ENCODE results near the gene RHBDD2.
"Not testable (repeated sequence)": the region's sequence is repeated elsewhere in the genome, so short reads cannot be mapped to it uniquely, and the experiment has no call there.

The RHBDD2 gene

GRCh38 chr7:75872073-75872782 is 6.6 kb upstream of the RHBDD2 start:
- in situ Hi-C loops (cut with MboI; ENCODE audit: low sequenced_read_pairs) = no loop called here
- Histone ChIP-seq H3K4me1 (no peaks in the 10 kb centered on the region), H3K27me3 (ENCODE audit: low read depth) (no peaks in the 10 kb centered on the region), H3K4me3 (no peak overlapping the region), H3K9me3 (no peaks in the 10 kb centered on the region), H3K36me3 (replicated peaks) (no peaks in the 10 kb centered on the region)
- DNase-seq (ENCODE audit: low spot score in 2 of 2) = no peak

GRCh38 chr7:75874180-75874579 is 4.7 kb upstream of the RHBDD2 start:
- DNase-seq (ENCODE audit: low spot score in 2 of 2); H3K27me3 ChIP-seq (ENCODE audit: low read depth); H3K9me3 ChIP-seq; H3K4me1 ChIP-seq; in situ Hi-C loops (cut with MboI; ENCODE audit: low sequenced_read_pairs); H3K36me3 ChIP-seq (replicated peaks); H3K4me3 ChIP-seq: not testable (repeated sequence)

GRCh38 chr7:75875113-75876080 is 3.4 kb upstream of the RHBDD2 start:
- H3K9me3 ChIP-seq = no peaks in the 10 kb centered on the region
- no peak for DNase-seq (ENCODE audit: low spot score in 2 of 2)
- H3K27me3 ChIP-seq (ENCODE audit: low read depth) = no peaks in the 10 kb centered on the region
- H3K4me1 ChIP-seq = peaks cover 7% of the 10 kb centered on the region
- no peak overlapping the region for H3K4me3 ChIP-seq
- peaks cover 1% of the 10 kb centered on the region for H3K36me3 ChIP-seq (replicated peaks)
- in situ Hi-C loops (cut with MboI; ENCODE audit: low sequenced_read_pairs) = no loop called here

GRCh38 chr7:75876126-75876881 is 2.5 kb upstream of the RHBDD2 start:
- DNase-seq (ENCODE audit: low spot score in 2 of 2) = no peak
- in situ Hi-C loops (cut with MboI; ENCODE audit: low sequenced_read_pairs) = no loop called here

GRCh38 chr7:75878312-75878768 is 494 bp upstream of the RHBDD2 start:
- in situ Hi-C loops (cut with MboI; ENCODE audit: low sequenced_read_pairs) = no loop called here
- Histone ChIP-seq H3K36me3 (replicated peaks) (peaks cover 27% of the 10 kb centered on the region), H3K9me3 (no peaks in the 10 kb centered on the region), H3K4me3 (peak overlapping the region; percentile 10), H3K27me3 (ENCODE audit: low read depth) (no peaks in the 10 kb centered on the region), H3K4me1 (peaks cover 12% of the 10 kb centered on the region)
- DNase-seq (ENCODE audit: low spot score in 2 of 2) = peak in 1 of 2 experiments; percentile 12

More at GRCh38 chr7:75876126-75876881, 2.5 kb upstream of the RHBDD2 start:
- Histone ChIP-seq H3K27me3 (ENCODE audit: low read depth) (no peaks in the 10 kb centered on the region), H3K4me1 (peaks cover 12% of the 10 kb centered on the region), H3K4me3 (no peak overlapping the region), H3K36me3 (replicated peaks) (peaks cover 7% of the 10 kb centered on the region), H3K9me3 (no peaks in the 10 kb centered on the region)

- Histone ChIP-seq H3K27me3 (ENCODE audit: low read depth) (no peaks in the 10 kb centered on the region), H3K36me3 (replicated peaks) (peaks cover 41% of the 10 kb centered on the region), H3K4me3 (peak overlapping the region; percentile 62), H3K9me3 (no peaks in the 10 kb centered on the region), H3K4me1 (peaks cover 12% of the 10 kb centered on the region)
- in situ Hi-C loops (cut with MboI; ENCODE audit: low sequenced_read_pairs) = no loop called here
- DNase-seq (ENCODE audit: low spot score in 2 of 2) = peak in 1 of 2 experiments; percentile 31
These were observed 944 bp downstream of the RHBDD2 start for GRCh38 chr7:75879771-75880184.

GRCh38 chr7:75880242-75880641 is 1.4 kb downstream of the RHBDD2 start:
- no peaks in the 10 kb centered on the region for H3K27me3 ChIP-seq (ENCODE audit: low read depth)
- H3K36me3 ChIP-seq (replicated peaks) = peaks cover 46% of the 10 kb centered on the region
- no peak for DNase-seq (ENCODE audit: low spot score in 2 of 2)
- no peaks in the 10 kb centered on the region for H3K9me3 ChIP-seq
- peak overlapping the region; percentile 62 for H3K4me3 ChIP-seq
- in situ Hi-C loops (cut with MboI; ENCODE audit: low sequenced_read_pairs) = no loop called here
- peaks cover 12% of the 10 kb centered on the region for H3K4me1 ChIP-seq

GRCh38 chr7:75881436-75882095 is 2.7 kb downstream of the RHBDD2 start:
- no peaks in the 10 kb centered on the region for H3K9me3 ChIP-seq
- no peaks in the 10 kb centered on the region for H3K27me3 ChIP-seq (ENCODE audit: low read depth)
- in situ Hi-C loops (cut with MboI; ENCODE audit: low sequenced_read_pairs) = no loop called here
- H3K4me1 ChIP-seq = peaks cover 12% of the 10 kb centered on the region
- peaks cover 59% of the 10 kb centered on the region for H3K36me3 ChIP-seq (replicated peaks)
- peak; percentile 55 to 59 for DNase-seq (ENCODE audit: low spot score in 2 of 2)
- H3K4me3 ChIP-seq = no peak overlapping the region

- DNase-seq (ENCODE audit: low spot score in 2 of 2); H3K9me3 ChIP-seq; in situ Hi-C loops (cut with MboI; ENCODE audit: low sequenced_read_pairs); H3K27me3 ChIP-seq (ENCODE audit: low read depth); H3K4me3 ChIP-seq: not testable (repeated sequence)
- Histone ChIP-seq H3K4me1 (peaks cover 11% of the 10 kb centered on the region), H3K36me3 (replicated peaks) (peaks cover 73% of the 10 kb centered on the region)
These were observed 4.5 kb downstream of the RHBDD2 start for GRCh38 chr7:75883265-75883824.

- Histone ChIP-seq H3K4me3 (no peak overlapping the region), H3K4me1 (peaks cover 8% of the 10 kb centered on the region), H3K27me3 (ENCODE audit: low read depth) (no peaks in the 10 kb centered on the region), H3K9me3 (no peaks in the 10 kb centered on the region), H3K36me3 (replicated peaks) (peaks cover 76% of the 10 kb centered on the region)
- in situ Hi-C loops (cut with MboI; ENCODE audit: low sequenced_read_pairs) = no loop called here
- DNase-seq (ENCODE audit: low spot score in 2 of 2) = no peak
These were observed 5.6 kb downstream of the RHBDD2 start for GRCh38 chr7:75884476-75884875.

- peaks cover 76% of the 10 kb centered on the region for H3K36me3 ChIP-seq (replicated peaks)
- H3K4me1 ChIP-seq = peaks cover 6% of the 10 kb centered on the region
- no peak overlapping the region for H3K4me3 ChIP-seq
- in situ Hi-C loops (cut with MboI; ENCODE audit: low sequenced_read_pairs) = no loop called here
- DNase-seq (ENCODE audit: low spot score in 2 of 2) = no peak
- no peaks in the 10 kb centered on the region for H3K9me3 ChIP-seq
- H3K27me3 ChIP-seq (ENCODE audit: low read depth) = no peaks in the 10 kb centered on the region
These were observed 6.2 kb downstream of the RHBDD2 start for GRCh38 chr7:75885036-75885435.

- no peaks in the 10 kb centered on the region for H3K4me1 ChIP-seq
- no peak overlapping the region for H3K4me3 ChIP-seq
- no peak for DNase-seq (ENCODE audit: low spot score in 2 of 2)
- H3K9me3 ChIP-seq = no peaks in the 10 kb centered on the region
- in situ Hi-C loops (cut with MboI; ENCODE audit: low sequenced_read_pairs) = no loop called here
- H3K27me3 ChIP-seq (ENCODE audit: low read depth) = no peaks in the 10 kb centered on the region
- peaks cover 53% of the 10 kb centered on the region for H3K36me3 ChIP-seq (replicated peaks)
These were observed 9.0 kb downstream of the RHBDD2 start for GRCh38 chr7:75887669-75888369.
